Pancreas (tissue), 10 donors: Measurements from ENCODE around the gene SELL. TPM values are rescaled to one million over a fixed set of nuclear protein-coding genes. Genes with fewer than 3 reads are reported as not detected.
A peak's percentile ranks its signal among the peaks of the same experiment; 100 is the strongest.
"Not testable (repeated sequence)": the region's sequence is repeated elsewhere in the genome, so short reads cannot be mapped to it uniquely, and the experiment has no call there.

Experiments
- ATAC-seq, 4 donors: fragments of 200-7000 bp; cut with Tn5 transposase; one replicate each; pipeline versions ENCODE4 v1.8.0 to v1.9.1; 2020; ENCODE audit warnings: mild to moderate bottlenecking in 4 of 4, moderate library complexity in 4 of 4
- DNase-seq, 6 donors: peaks; one replicate each; pipeline ENCODE4 v3.0.0-alpha.2; 2020
- FAIRE-seq: peaks from 2 replicates; lab custom pipeline; 2012; peaks lifted over from hg19 to GRCh38; lab: Jason Lieb, UNC
- H3K27ac ChIP-seq, 4 donors: fragments of 200-600 bp; sonication (generic); 1 replicate in 3 of 4; 2 replicates in 1 of 4; pipeline versions ENCODE4 v1.5.0 to v1.8.0; 2020
- H3K27me3 ChIP-seq, 4 donors: fragments of 200-600 bp; one replicate each; pipeline ENCODE4 v1.8.0; 2021
- H3K36me3 ChIP-seq, 3 donors: fragments of 200-600 bp; sonication (generic) in 1 of 3; one replicate each; pipeline versions ENCODE4 v1.5.0 to v1.8.0; 2020 to 2021
- H3K4me1 ChIP-seq, 3 donors: fragments of 200-600 bp; one replicate each; pipeline ENCODE4 v1.8.0; 2021
- H3K4me3 ChIP-seq, 4 donors: fragments of 200-600 bp; sonication (generic) in 2 of 4; one replicate each; pipeline versions ENCODE4 v1.5.0 to v1.8.0; 2020 to 2021
- H3K9me3 ChIP-seq, 4 donors: fragments of 200-600 bp; one replicate each; pipeline ENCODE4 v1.8.0; 2021
- CTCF ChIP-seq, 4 donors: fragments of 200-600 bp; sonication (generic) in 3 of 4; IDR thresholded peaks; one replicate each; pipeline versions ENCODE4 v1.5.0 to v1.8.0; 2021; ENCODE audit warnings: antibody characterized with exemption in 4 of 4
- WGBS, 2 donors: extraction: QIAGEN DNeasy Blood & Tissue Kit; methylation state at CpG; one replicate each; pipeline ENCODE4 v1.1.7; 2013; 5-methylcytosine and 5-hydroxymethylcytosine counted together
- intact Hi-C, 3 donors: fragments of 100-400 bp; cut with DNase I; formaldehyde crosslinking; loops; one replicate each; pipeline versions ENCODE4 v1.11.1 to v1.14.2; 2022
- polyA plus RNA-seq, 2 donors: library from polyadenylated mRNA; stranded (reverse); fragments of 200-250 nt; gene quantifications; one replicate each; pipeline ENCODE4 v1.2.3, GENCODE V29; 2013
- total RNA-seq, 6 donors: library from RNA; stranded (reverse); fragmentation: NEBNext Ultra II Directional in 4 of 6; extraction: Animal tissue kit (Norgen Biotek cat#: 25700) in 4 of 6; gene quantifications; one replicate each; pipeline versions ENCODE4 v1.2.1 to v1.2.4, GENCODE V29; 2021 to 2023
- donor health status: healthy with polysubstance abuse.
- donor health status: DM: no; HTN: no; CAD: no; lungs with moderate emphysema.
- donor health status: DM: no; HTN: no; CAD: no.
- donor health status: control.
- donor health status: control.
- donor health status: Bipolar disorder and iron deficiency.
- donor health status: DM: yes; HTN: yes; CAD: no.
- donor health status: DM: no; HTN: no; CAD: no.
- donor health status: DM: no; HTN: no; CAD: no.
- donor health status: DM: yes; HTN: yes; CAD: no.

SELL gene
- total and polyA plus RNA-seq, 8 donors = 0.23 to 2.9 (median 0.87) TPM

GRCh38 chr1:169694304-169695075 is 16.9 kb downstream of the SELL start:
- Histone ChIP-seq H3K4me3 (no peak overlapping the region), H3K27me3 (no peaks in the 10 kb centered on the region), H3K36me3 (no peaks in the 10 kb centered on the region), H3K4me1 (no peaks in the 10 kb centered on the region), H3K27ac (no peak overlapping the region), H3K9me3 (no peaks in the 10 kb centered on the region)
- WGBS, 2 donors = 33 to 44% methylated on average over 5 of the region's 5 CpGs
- FAIRE-seq (no peak), ATAC-seq (peak in 1 of 4 donors; percentile 45), DNase-seq (no peak)
- TF ChIP-seq CTCF (IDR thresholded peaks at IDR 0.05) = no peak
- intact Hi-C loops = no loop called here

- H3K36me3 ChIP-seq = no peaks in the 10 kb centered on the region
- no peak overlapping the region for H3K4me3 ChIP-seq
- FAIRE-seq (no peak), ATAC-seq (no peak), DNase-seq (no peak)
- H3K4me1 ChIP-seq = no peaks in the 10 kb centered on the region
- intact Hi-C loops = no loop called here
- no peaks in the 10 kb centered on the region for H3K9me3 ChIP-seq
- 81 to 87% methylated on average over 4 of the region's 4 CpGs for WGBS, 2 donors
- no peaks in the 10 kb centered on the region for H3K27me3 ChIP-seq
- no peak overlapping the region for H3K27ac ChIP-seq
- TF ChIP-seq CTCF (IDR thresholded peaks at IDR 0.05) = no peak
Observed at GRCh38 chr1:169692756-169693460, 18.5 kb downstream of the SELL start.

DNA sequence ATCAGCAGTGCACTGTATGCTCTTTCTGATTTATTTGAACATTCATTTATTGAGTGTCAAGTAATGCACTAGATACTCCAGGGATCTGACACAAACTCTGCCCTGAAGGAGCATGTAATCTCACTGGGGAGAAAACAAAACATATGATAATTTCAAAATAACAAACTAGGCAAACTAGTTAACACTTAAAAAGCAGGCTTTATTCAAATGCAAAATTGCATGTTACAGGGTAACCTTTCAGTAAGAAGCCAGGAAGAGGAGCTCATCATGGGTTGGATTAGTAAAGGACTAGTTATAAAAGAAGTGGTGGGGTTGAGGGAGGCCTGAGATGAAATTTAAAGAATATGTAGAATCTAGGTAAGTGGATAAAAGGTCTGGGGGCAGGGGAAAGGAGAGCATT is 20.9 kb downstream of the SELL start:
- no peaks in the 10 kb centered on the region for H3K9me3 ChIP-seq
- FAIRE-seq = no peak
- TF ChIP-seq CTCF (IDR thresholded peaks at IDR 0.05) = no peak
- no peak overlapping the region for H3K4me3 ChIP-seq
- H3K27ac ChIP-seq = no peak overlapping the region
- no peaks in the 10 kb centered on the region for H3K36me3 ChIP-seq
- H3K4me1 ChIP-seq = no peaks in the 10 kb centered on the region
- no peak for DNase-seq
- ATAC-seq = no peak
- intact Hi-C loops = no loop called here
- H3K27me3 ChIP-seq = no peaks in the 10 kb centered on the region

- H3K27ac ChIP-seq = no peak overlapping the region
- no peaks in the 10 kb centered on the region for H3K4me1 ChIP-seq
- H3K4me3 ChIP-seq = no peak overlapping the region
- no peak for FAIRE-seq
- no peaks in the 10 kb centered on the region for H3K27me3 ChIP-seq
- no peaks in the 10 kb centered on the region for H3K9me3 ChIP-seq
- intact Hi-C loops = no loop called here
- DNase-seq = no peak
- WGBS, 2 donors = 76 to 85% methylated on average over 2 of the region's 2 CpGs
- no peaks in the 10 kb centered on the region for H3K36me3 ChIP-seq
- TF ChIP-seq CTCF (IDR thresholded peaks at IDR 0.05) = no peak
- no peak for ATAC-seq
Observed at GRCh38 chr1:169689395-169689794, 22.0 kb downstream of the SELL start.

DNA sequence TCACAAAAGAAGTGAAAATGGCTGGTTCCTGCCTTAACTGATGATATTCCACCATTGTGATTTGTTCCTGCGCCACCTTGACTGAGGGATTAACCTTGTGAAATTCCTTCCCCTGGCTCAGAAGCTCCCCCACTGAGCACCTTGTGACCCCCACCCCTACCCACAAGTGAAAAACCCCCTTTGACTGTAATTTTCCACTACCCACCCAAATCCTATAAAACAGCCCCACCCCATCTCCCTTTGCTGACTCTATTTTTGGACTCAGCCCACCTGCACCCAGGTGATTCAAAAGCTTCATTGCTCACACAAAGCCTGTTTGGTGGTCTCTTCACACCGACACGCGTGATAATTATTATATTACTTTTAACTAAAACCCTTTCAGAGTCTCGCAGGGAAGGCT is 23.0 kb downstream of the SELL start:
- H3K4me3 ChIP-seq, H3K27ac ChIP-seq, intact Hi-C loops, FAIRE-seq, DNase-seq, H3K36me3 ChIP-seq, ATAC-seq, H3K4me1 ChIP-seq, H3K9me3 ChIP-seq, H3K27me3 ChIP-seq: not testable (repeated sequence)
- WGBS, 2 donors = 91 to 95% methylated on average over 5 of the region's 5 CpGs
